Neural progenitor cell (in vitro differentiated cells): ENCODE measurements around the gene TRAK1. TPM values are rescaled to one million over a fixed set of nuclear protein-coding genes. Genes with fewer than 3 reads are reported as not detected.
A peak's percentile ranks its signal among the peaks of the same experiment; 100 is the strongest.

ENCODE experiments used
- DNase-seq: peaks from one replicate; pipeline ENCODE4 v3.0.0-alpha.2; 2016; ENCODE audit warnings: low spot score
- H2AFZ ChIP-seq: fragments of 200-600 bp; sonication (generic); replicated peaks from 2 replicates; pipeline ENCODE4 v1.6.1; 2016; ENCODE audit warnings: antibody characterized with exemption
- H3F3A ChIP-seq: fragments of 200-600 bp; sonication (generic); 2 replicates; pipeline ENCODE4 v1.6.1; 2016; ENCODE audit warnings: antibody characterized with exemption, low read depth
- H3K27ac ChIP-seq: fragments of 200-600 bp; sonication (generic); 2 replicates; pipeline ENCODE4 v1.5.1; 2016; ENCODE audit warnings: mild to moderate bottlenecking
- H3K27me3 ChIP-seq: fragments of 200-600 bp; sonication (generic); 2 replicates; pipeline ENCODE4 v1.6.1; 2016; ENCODE audit warnings: mild to moderate bottlenecking, moderate library complexity
- H3K36me3 ChIP-seq: fragments of 200-600 bp; sonication (generic); 2 replicates; pipeline ENCODE4 v1.5.1; 2016
- H3K4me1 ChIP-seq: fragments of 200-600 bp; sonication (generic); 2 replicates; pipeline ENCODE4 v1.6.1; 2016; ENCODE audit warnings: mixed run types
- H3K4me2 ChIP-seq: fragments of 200-600 bp; sonication (generic); 2 replicates; pipeline ENCODE4 v1.6.1; 2016
- H3K4me3 ChIP-seq: fragments of 200-600 bp; sonication (generic); 2 replicates; pipeline ENCODE4 v1.5.1; 2016
- H3K79me2 ChIP-seq: fragments of 200-600 bp; sonication (generic); 2 replicates; pipeline ENCODE4 v1.6.1; 2016; ENCODE audit warnings: low read depth
- H3K9ac ChIP-seq: fragments of 200-600 bp; sonication (generic); 2 replicates; pipeline ENCODE4 v1.6.1; 2016
- H3K9me3 ChIP-seq: fragments of 200-600 bp; sonication (generic); 2 replicates; pipeline ENCODE4 v1.5.1; 2016; ENCODE audit warnings: low read depth
- H4K20me1 ChIP-seq: fragments of 200-600 bp; sonication (generic); 2 replicates; pipeline ENCODE4 v1.6.1; 2016; ENCODE audit warnings: low read depth
- H3K27ac Mint-ChIP-seq: 3 replicates; pipeline ENCODE4 v1.8.0; 2021; ENCODE audit warnings: mixed read lengths
- H3K27me3 Mint-ChIP-seq: 2 replicates; pipeline ENCODE4 v1.8.0; 2022; ENCODE audit warnings: low read depth, mild to moderate bottlenecking, inconsistent platforms, moderate library complexity, mixed read lengths; ENCODE audit not compliant: insufficient read depth
- H3K36me3 Mint-ChIP-seq: 3 replicates; pipeline ENCODE4 v1.8.0; 2021; ENCODE audit warnings: mixed read lengths
- H3K4me1 Mint-ChIP-seq: 3 replicates; pipeline ENCODE4 v1.8.0; 2021; ENCODE audit warnings: mixed read lengths
- H3K4me3 Mint-ChIP-seq: 3 replicates; pipeline ENCODE4 v1.8.0; 2021; ENCODE audit warnings: mild to moderate bottlenecking, moderate library complexity, mixed read lengths
- H3K9me3 Mint-ChIP-seq: 3 replicates; pipeline ENCODE4 v1.8.0; 2020; ENCODE audit warnings: mixed read lengths
- EZH2 ChIP-seq: fragments of 200-600 bp; sonication (generic); IDR thresholded peaks from 2 replicates; pipeline ENCODE4 v1.6.1; 2017; ENCODE audit warnings: antibody characterized with exemption, mild to moderate bottlenecking, moderate library complexity
- EZH2phosphoT487 ChIP-seq: fragments of 200-600 bp; sonication (generic); IDR thresholded peaks from 2 replicates; pipeline ENCODE4 v1.6.1; 2017; ENCODE audit warnings: antibody characterized with exemption
- total RNA-seq: library from RNA; depleted of rRNA; stranded (reverse); fragments of >200 nt; gene quantifications from 2 replicates; pipeline ENCODE4 v1.2.3, GENCODE V29; 2015; ENCODE audit warnings: low replicate concordance
- TF ChIP-seq, protein P1 (sequence below): fragments of 200-600 bp; sonication (generic); IDR thresholded peaks from 2 replicates; pipeline ENCODE4 v1.5.1; 2017; ENCODE audit warnings: antibody characterized with exemption, mild to moderate bottlenecking

The TRAK1 gene
- total RNA-seq, 1 donor from 2014 or later = 32.2 TPM

DNA sequence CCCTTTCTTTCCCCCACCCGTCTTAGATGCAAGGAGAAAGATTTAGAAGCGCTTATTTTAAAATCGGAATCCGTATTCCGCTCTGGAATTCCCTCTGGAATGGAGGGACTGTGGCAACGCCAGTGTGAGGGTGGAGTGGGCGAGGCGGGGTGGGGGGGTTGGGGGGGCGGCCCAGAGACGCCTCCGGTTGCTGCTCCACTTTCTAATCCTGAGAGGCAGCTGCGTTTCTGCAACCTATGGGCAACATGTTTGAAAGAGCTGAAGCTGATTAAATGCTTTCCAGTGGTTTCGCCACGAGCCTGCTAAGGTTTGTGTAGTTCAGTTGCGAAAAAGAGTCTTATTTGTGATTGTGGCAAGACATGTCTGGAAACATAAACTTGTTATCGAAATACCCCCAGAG, 174.9 kb downstream of the TRAK1 start, which contains the start of gene CCK:
Gene CCK, minus strand, starts transcription at position 101 of the 400 bp plus-strand sequence. CDS start 2,555 bp downstream, outside the sequence.
- Mint-ChIP-seq H3K4me1 (peaks cover 24% of the 10 kb centered on the region), H3K4me3 (no peak within 1 kb of the TSS), H3K36me3 (no peaks in the 10 kb centered on the region), H3K27ac (no peak within 1 kb of the TSS), H3K27me3 (peaks cover 46% of the 10 kb centered on the region), H3K9me3 (peaks cover 6% of the 10 kb centered on the region)
- Histone ChIP-seq H2AFZ (no peak within 1 kb of the TSS), H3F3A (peaks cover 26% of the 10 kb centered on the region), H3K9me3 (no peaks in the 10 kb centered on the region), H3K27ac (no peak within 1 kb of the TSS), H3K4me2 (no peak within 1 kb of the TSS), H3K4me3 (no peak within 1 kb of the TSS), H3K9ac (no peak within 1 kb of the TSS), H3K79me2 (no peaks in the 10 kb centered on the region), H3K4me1 (peaks cover 29% of the 10 kb centered on the region), H3K27me3 (peaks cover 38% of the 10 kb centered on the region), H4K20me1 (peaks cover 5% of the 10 kb centered on the region), H3K36me3 (no peaks in the 10 kb centered on the region)
- TF ChIP-seq EZH2 (no peak), EZH2phosphoT487 (no peak)
- TF ChIP-seq, protein P1, sequence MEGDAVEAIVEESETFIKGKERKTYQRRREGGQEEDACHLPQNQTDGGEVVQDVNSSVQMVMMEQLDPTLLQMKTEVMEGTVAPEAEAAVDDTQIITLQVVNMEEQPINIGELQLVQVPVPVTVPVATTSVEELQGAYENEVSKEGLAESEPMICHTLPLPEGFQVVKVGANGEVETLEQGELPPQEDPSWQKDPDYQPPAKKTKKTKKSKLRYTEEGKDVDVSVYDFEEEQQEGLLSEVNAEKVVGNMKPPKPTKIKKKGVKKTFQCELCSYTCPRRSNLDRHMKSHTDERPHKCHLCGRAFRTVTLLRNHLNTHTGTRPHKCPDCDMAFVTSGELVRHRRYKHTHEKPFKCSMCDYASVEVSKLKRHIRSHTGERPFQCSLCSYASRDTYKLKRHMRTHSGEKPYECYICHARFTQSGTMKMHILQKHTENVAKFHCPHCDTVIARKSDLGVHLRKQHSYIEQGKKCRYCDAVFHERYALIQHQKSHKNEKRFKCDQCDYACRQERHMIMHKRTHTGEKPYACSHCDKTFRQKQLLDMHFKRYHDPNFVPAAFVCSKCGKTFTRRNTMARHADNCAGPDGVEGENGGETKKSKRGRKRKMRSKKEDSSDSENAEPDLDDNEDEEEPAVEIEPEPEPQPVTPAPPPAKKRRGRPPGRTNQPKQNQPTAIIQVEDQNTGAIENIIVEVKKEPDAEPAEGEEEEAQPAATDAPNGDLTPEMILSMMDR = no peak
- DNase-seq = no peak

DNA sequence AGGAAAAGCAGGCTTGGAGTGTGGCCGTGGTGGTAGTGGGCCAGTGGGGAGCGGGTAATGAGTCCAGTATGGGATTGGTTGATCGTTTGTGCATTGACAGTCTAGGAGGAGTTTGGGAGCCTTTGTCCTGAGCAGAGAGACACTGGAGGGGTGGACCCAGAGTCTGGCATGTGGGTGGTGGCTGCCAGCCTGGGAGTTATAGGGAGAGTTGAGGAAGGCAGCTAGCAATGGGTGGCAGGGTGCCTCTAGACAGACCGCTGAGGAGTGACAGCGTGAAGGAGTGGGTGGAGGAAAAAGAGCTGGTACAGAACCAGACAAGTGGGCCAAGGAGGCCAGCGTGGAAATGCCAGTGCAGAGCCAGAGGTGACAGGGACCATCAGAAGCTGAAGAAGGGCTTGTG, 176.7 kb downstream of the TRAK1 start:
- H3K36me3 Mint-ChIP-seq = no peaks in the 10 kb centered on the region
- Histone ChIP-seq H3K9me3 (no peaks in the 10 kb centered on the region), H3F3A (peaks cover 9% of the 10 kb centered on the region), H3K79me2 (no peaks in the 10 kb centered on the region), H3K36me3 (no peaks in the 10 kb centered on the region), H3K4me1 (peaks cover 11% of the 10 kb centered on the region), H3K4me3 (no peak overlapping the region), H3K4me2 (no peak overlapping the region), H4K20me1 (peaks cover 2% of the 10 kb centered on the region), H3K27ac (no peak overlapping the region), H3K27me3 (peaks cover 31% of the 10 kb centered on the region), H2AFZ (no peak overlapping the region), H3K9ac (no peak overlapping the region)
- peaks cover 8% of the 10 kb centered on the region for H3K4me1 Mint-ChIP-seq
- H3K4me3 Mint-ChIP-seq = peak overlapping the region; percentile 24
- H3K27ac Mint-ChIP-seq = no peak overlapping the region
- DNase-seq = no peak
- H3K27me3 Mint-ChIP-seq = peaks cover 41% of the 10 kb centered on the region
- peaks cover 16% of the 10 kb centered on the region for H3K9me3 Mint-ChIP-seq
- TF ChIP-seq EZH2phosphoT487 (no peak), EZH2 (no peak)
- TF ChIP-seq, protein P1 = no peak

GRCh38 chr3:42269647-42270046, 178.5 kb downstream of the TRAK1 start:
- Histone ChIP-seq H4K20me1 (no peaks in the 10 kb centered on the region), H3K36me3 (no peaks in the 10 kb centered on the region), H2AFZ (no peak overlapping the region), H3K4me3 (no peak overlapping the region), H3K79me2 (no peaks in the 10 kb centered on the region), H3K9ac (no peak overlapping the region), H3K4me1 (no peaks in the 10 kb centered on the region), H3F3A (no peaks in the 10 kb centered on the region), H3K9me3 (no peaks in the 10 kb centered on the region), H3K4me2 (no peak overlapping the region), H3K27ac (no peak overlapping the region), H3K27me3 (peaks cover 13% of the 10 kb centered on the region)
- no peak for DNase-seq
- TF ChIP-seq EZH2 (no peak), EZH2phosphoT487 (no peak)
- TF ChIP-seq, protein P1 = no peak
- no peak overlapping the region for H3K27ac Mint-ChIP-seq
- H3K36me3 Mint-ChIP-seq = no peaks in the 10 kb centered on the region
- peaks cover 29% of the 10 kb centered on the region for H3K27me3 Mint-ChIP-seq
- no peak overlapping the region for H3K4me3 Mint-ChIP-seq
- H3K4me1 Mint-ChIP-seq = no peaks in the 10 kb centered on the region
- peaks cover 13% of the 10 kb centered on the region for H3K9me3 Mint-ChIP-seq
